HEK293T (cell line): ENCODE data around the gene CAMK2A.

Experiments
- CTCF ChIA-PET: fragments of 350-600 bp; formaldehyde crosslinking; extraction: SDS; loops from one replicate; lab custom pipeline; 2021; ENCODE audit warnings: antibody characterized with exemption, inconsistent platforms; lab: Yijun Ruan, JAX
- POLR2A ChIA-PET: fragments of 350-600 bp; formaldehyde crosslinking; extraction: SDS; loops from one replicate; lab custom pipeline; 2020; ENCODE audit warnings: antibody characterized with exemption, inconsistent platforms; lab: Yijun Ruan, JAX
- DNase-seq: peaks from one replicate; pipeline ENCODE4 v3.0.0; 2012; ENCODE audit warnings: mixed read lengths; ENCODE audit errors: extremely low spot score
- ARNT ChIP-seq: fragments of 450-650 bp; IDR thresholded peaks from 2 replicates; pipeline ENCODE4 v1.6.1; 2017; ENCODE audit warnings: mild to moderate bottlenecking
- BHLHE40 ChIP-seq: fragments of 450-650 bp; IDR thresholded peaks from 2 replicates; pipeline ENCODE4 v1.6.1; 2016; ENCODE audit warnings: mild to moderate bottlenecking, moderate library complexity, borderline replicate concordance
- CTBP1 ChIP-seq: fragments of 450-650 bp; IDR thresholded peaks from 2 replicates; pipeline ENCODE4 v1.6.1; 2016; ENCODE audit warnings: borderline replicate concordance
- ELF4 ChIP-seq: fragments of 450-650 bp; IDR thresholded peaks from 2 replicates; pipeline ENCODE4 v1.6.1; 2017; ENCODE audit warnings: antibody characterized with exemption
- FOXA1 ChIP-seq: fragments of 450-650 bp; IDR thresholded peaks from 2 replicates; pipeline ENCODE4 v1.6.1; 2016; ENCODE audit warnings: mild to moderate bottlenecking
- FOXK2 ChIP-seq: fragments of 450-650 bp; IDR thresholded peaks from 2 replicates; pipeline ENCODE4 v1.6.1; 2016; ENCODE audit warnings: mild to moderate bottlenecking
- FOXM1 ChIP-seq: fragments of 450-650 bp; IDR thresholded peaks from 2 replicates; pipeline ENCODE4 v1.6.1; 2017; ENCODE audit warnings: mild to moderate bottlenecking, borderline replicate concordance
- HDGF ChIP-seq: fragments of 450-650 bp; IDR thresholded peaks from 2 replicates; pipeline ENCODE4 v1.6.1; 2017; ENCODE audit warnings: antibody characterized with exemption, borderline replicate concordance
- L3MBTL2 ChIP-seq: fragments of 450-650 bp; conservative IDR thresholded peaks from 2 replicates; pipeline ENCODE4 v1.6.1; 2016; ENCODE audit warnings: mild to moderate bottlenecking
- LEF1 ChIP-seq: fragments of 450-650 bp; IDR thresholded peaks from 2 replicates; pipeline ENCODE4 v1.6.1; 2017; ENCODE audit warnings: mild to moderate bottlenecking, borderline replicate concordance
- NFRKB ChIP-seq: fragments of 450-650 bp; IDR thresholded peaks from 2 replicates; pipeline ENCODE4 v1.6.1; 2016; ENCODE audit warnings: mild to moderate bottlenecking, moderate library complexity
- SP1 ChIP-seq: fragments of 450-650 bp; IDR thresholded peaks from 2 replicates; pipeline ENCODE4 v1.6.1; 2017
- SUZ12 ChIP-seq: fragments of 450-650 bp; IDR thresholded peaks from 2 replicates; pipeline ENCODE4 v1.6.1; 2016; ENCODE audit warnings: mild to moderate bottlenecking
- TARDBP ChIP-seq: fragments of 450-650 bp; IDR thresholded peaks from 2 replicates; pipeline ENCODE4 v1.6.1; 2016
- ZNF384 ChIP-seq: fragments of 450-650 bp; IDR thresholded peaks from 2 replicates; pipeline ENCODE4 v1.6.1; 2016
- TF ChIP-seq, protein P1 (sequence below): fragments of 450-650 bp; IDR thresholded peaks from 2 replicates; pipeline ENCODE4 v1.6.1; 2016

The CAMK2A gene

DNA sequence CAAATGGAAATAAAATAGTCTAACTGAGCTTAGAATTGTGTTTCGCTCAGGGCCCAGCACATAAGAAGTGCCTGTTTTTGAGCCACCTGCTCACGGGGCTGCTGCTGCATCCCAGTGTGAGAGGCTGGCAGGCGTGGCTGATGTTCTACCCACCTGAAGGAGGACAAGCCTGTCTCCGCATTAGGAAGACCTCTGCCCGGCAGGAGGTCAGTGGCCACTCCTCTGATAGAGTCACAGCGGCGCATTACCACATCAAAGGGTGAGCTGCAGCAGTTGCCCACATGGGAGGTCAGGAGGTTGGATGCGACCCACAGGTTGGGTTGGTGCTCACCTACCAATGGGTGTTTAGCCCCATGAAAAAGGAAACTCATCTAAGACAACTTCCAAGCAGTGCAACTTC, 103.4 kb downstream of the CAMK2A start:
- ChIA-PET POLR2A (no interaction called here), CTCF (no interaction called here)
- DNase-seq: no peak
- no peak for TF ChIP-seq FOXM1
- TF ChIP-seq HDGF: no peak
- no peak for TF ChIP-seq LEF1

DNA sequence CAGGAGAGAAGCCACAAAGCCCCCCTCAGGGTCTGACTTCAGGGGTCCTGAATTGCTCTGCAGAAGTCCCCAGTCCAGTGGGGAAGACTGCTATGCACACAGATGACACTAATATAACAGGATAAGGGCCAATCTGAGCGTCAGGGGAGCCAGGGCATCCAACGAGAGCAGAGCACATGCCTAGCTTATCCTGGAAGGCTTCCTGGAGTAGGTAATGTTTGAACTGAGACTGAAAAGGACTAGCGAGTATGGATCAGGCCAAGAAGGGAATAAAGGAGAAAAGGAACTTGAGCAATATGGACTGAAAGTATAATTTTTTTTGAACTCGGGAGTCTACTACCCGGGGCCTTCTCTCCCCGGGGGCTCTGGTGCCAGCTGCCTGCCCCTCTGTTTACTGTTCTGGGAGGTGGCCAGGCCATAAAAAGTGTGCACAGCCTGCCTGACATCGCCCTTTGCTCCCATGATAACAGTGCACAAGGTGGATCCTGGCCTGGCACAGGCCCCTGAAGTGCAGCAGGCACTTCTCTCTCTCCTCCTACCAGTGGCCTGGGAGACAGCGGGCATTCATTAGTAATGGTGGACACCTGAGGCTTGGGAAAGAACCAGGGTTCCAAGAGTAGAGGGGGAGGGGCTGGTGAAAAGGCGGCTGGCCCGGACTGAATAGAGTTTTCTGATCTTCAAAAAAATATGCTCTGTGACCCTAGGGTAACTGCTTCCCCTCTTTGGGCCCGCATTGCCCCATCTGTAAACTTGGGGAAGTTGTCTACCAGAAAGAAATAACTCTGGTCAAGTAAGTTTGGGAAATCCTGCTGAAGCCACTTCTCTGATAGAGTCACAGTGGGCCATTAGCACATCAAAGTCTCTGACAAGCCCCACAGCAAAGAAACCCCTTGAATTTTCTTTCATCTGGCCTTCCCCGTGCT, 104.3 kb downstream of the CAMK2A start:
- ChIA-PET POLR2A (no interaction called here), CTCF (interaction anchor here (0.6 kb wide), 1 partner anchor 403 kb away, joined by 3 read pairs; no protein-coding TSS in a partner anchor)
- no peak for TF ChIP-seq SP1
- no peak for TF ChIP-seq ELF4
- TF ChIP-seq LEF1: no peak
- TF ChIP-seq HDGF: no peak
- TF ChIP-seq, protein P1, sequence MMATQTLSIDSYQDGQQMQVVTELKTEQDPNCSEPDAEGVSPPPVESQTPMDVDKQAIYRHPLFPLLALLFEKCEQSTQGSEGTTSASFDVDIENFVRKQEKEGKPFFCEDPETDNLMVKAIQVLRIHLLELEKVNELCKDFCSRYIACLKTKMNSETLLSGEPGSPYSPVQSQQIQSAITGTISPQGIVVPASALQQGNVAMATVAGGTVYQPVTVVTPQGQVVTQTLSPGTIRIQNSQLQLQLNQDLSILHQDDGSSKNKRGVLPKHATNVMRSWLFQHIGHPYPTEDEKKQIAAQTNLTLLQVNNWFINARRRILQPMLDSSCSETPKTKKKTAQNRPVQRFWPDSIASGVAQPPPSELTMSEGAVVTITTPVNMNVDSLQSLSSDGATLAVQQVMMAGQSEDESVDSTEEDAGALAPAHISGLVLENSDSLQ: no peak
- no peak for TF ChIP-seq ARNT
- no peak for TF ChIP-seq FOXK2
- no peak for TF ChIP-seq ZNF384
- no peak for TF ChIP-seq BHLHE40
- TF ChIP-seq CTBP1: no peak
- no peak for TF ChIP-seq SUZ12

DNA sequence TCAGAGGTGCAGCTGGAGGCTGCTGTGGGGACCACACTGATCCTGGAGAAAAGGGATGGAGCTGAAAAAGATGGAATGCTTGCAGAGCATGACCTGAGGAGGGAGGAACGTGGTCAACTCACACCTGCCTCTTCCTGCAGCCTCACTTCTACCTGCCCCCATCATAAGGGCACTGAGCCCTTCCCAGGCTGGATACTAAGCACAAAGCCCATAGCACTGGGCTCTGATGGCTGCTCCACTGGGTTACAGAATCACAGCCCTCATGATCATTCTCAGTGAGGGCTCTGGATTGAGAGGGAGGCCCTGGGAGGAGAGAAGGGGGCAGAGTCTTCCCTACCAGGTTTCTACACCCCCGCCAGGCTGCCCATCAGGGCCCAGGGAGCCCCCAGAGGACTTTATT, 105.6 kb downstream of the CAMK2A start:
- no peak for DNase-seq
- TF ChIP-seq L3MBTL2 (no peak), FOXK2 (no peak), BHLHE40 (no peak), HDGF (no peak), ZNF384 (no peak), FOXA1 (no peak), SP1 (no peak), ARNT (no peak), NFRKB (no peak), TARDBP (no peak), CTBP1 (no peak), ELF4 (no peak), LEF1 (no peak)
- CTCF ChIA-PET: no interaction called here
- POLR2A ChIA-PET: no interaction called here

More for the DNA sequence above, 104.3 kb downstream of the CAMK2A start:
- no peak for DNase-seq

DNA sequence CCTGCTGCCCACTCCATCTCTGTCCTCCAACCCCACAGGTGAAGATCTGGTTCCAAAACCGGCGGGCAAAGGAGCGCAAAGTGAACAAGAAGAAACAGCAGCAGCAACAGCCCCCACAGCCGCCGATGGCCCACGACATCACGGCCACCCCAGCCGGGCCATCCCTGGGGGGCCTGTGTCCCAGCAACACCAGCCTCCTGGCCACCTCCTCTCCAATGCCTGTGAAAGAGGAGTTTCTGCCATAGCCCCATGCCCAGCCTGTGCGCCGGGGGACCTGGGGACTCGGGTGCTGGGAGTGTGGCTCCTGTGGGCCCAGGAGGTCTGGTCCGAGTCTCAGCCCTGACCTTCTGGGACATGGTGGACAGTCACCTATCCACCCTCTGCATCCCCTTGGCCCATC, 106.1 kb downstream of the CAMK2A start:
- DNase-seq: no peak
- TF ChIP-seq FOXA1 (no peak), L3MBTL2 (no peak), FOXK2 (no peak), ARNT (no peak), LEF1 (no peak), FOXM1 (no peak), ELF4 (no peak), BHLHE40 (no peak), NFRKB (no peak), HDGF (no peak)
- TF ChIP-seq, protein P1: no peak
- ChIA-PET POLR2A (no interaction called here), CTCF (no interaction called here)

DNA sequence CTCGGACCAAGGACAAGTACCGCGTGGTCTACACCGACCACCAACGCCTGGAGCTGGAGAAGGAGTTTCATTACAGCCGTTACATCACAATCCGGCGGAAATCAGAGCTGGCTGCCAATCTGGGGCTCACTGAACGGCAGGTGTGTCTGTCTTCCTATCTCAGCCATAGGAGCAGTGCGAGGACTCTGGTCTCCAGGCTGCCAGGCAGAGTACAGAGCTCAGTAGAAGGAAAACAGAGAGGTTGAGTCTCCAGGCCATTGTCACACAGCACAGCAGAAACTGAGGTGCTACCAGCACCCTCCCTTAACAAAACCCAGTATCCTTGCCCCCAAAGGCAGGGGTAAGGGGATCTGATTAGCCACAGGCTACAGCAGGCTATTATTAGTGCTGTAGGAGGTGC, 106.8 kb downstream of the CAMK2A start:
- CTCF ChIA-PET: no interaction called here
- no peak for TF ChIP-seq FOXK2
- TF ChIP-seq LEF1: no peak
- TF ChIP-seq BHLHE40: no peak
- TF ChIP-seq HDGF: no peak
- no peak for TF ChIP-seq L3MBTL2
- TF ChIP-seq, protein P1: no peak
- no peak for TF ChIP-seq SP1
- no peak for TF ChIP-seq ELF4
- no peak for TF ChIP-seq ZNF384
- TF ChIP-seq FOXA1: no peak
- TF ChIP-seq NFRKB: no peak
- no peak for TF ChIP-seq CTBP1
- no peak for TF ChIP-seq SUZ12
- TF ChIP-seq TARDBP: no peak
- TF ChIP-seq FOXM1: no peak
- TF ChIP-seq ARNT: no peak
- POLR2A ChIA-PET: no interaction called here
- no peak for DNase-seq

DNA sequence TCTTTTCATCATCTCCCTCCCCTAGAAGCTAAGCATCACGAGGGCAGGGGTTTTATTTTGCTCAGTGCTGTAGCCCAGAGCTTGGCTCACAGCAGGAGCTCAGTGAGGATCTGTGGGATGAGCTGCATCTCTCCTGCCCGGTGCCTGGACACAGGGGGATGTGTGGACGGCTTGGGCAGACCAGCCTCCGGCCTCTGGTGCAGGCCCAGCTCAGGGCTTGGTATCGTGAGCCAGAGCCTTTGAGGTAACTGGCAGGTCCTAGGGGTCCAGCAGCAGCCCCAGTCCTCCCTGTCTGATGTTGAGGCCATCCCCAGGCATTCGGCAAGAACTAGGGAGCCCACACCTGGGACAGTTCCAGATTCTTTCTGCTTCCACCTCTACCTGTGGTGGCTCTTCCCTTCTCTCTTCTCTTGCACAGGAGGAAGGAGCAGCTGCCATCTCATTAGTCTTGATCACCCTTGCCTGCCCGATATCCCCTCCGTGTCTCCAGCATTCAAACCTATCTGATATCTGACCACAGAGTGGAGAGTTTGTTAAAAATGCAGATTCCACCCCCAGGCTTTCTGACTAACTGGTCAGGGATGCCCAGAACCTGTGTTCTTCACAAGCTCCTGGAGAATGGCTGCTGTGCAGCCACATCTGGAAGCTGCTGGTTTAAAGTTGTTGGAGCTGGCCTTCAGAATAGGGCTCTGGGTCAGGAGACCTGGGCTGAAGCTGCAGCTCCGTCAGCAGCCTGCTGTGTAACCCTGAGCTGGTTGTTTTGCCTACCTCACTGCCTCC, 107.6 kb downstream of the CAMK2A start:
- POLR2A ChIA-PET: no interaction called here
- no peak for TF ChIP-seq FOXA1
- TF ChIP-seq, protein P1: no peak
- TF ChIP-seq ELF4: no peak
- no peak for TF ChIP-seq SUZ12
- TF ChIP-seq SP1: no peak
- no peak for TF ChIP-seq FOXM1
- no peak for TF ChIP-seq LEF1
- no peak for TF ChIP-seq ARNT
- TF ChIP-seq NFRKB: no peak
- TF ChIP-seq FOXK2: no peak
- TF ChIP-seq HDGF: no peak
- TF ChIP-seq BHLHE40: no peak
- no peak for TF ChIP-seq TARDBP
- no peak for TF ChIP-seq CTBP1
- no peak for TF ChIP-seq L3MBTL2
- no peak for TF ChIP-seq ZNF384
- DNase-seq: no peak

More for the DNA sequence above, 107.6 kb downstream of the CAMK2A start:
- CTCF ChIA-PET: interaction anchor here (2.0 kb wide), 1 partner anchor 20 kb away, joined by 4 read pairs; no protein-coding TSS in a partner anchor
